ENCODE results near the gene FJX1. TPM values are rescaled to one million over a fixed set of nuclear protein-coding genes. Genes with fewer than 3 reads are reported as not detected.

The FJX1 gene
- total RNA-seq, 1 experiment from 2014 or later, result 13.7 TPM

DNA sequence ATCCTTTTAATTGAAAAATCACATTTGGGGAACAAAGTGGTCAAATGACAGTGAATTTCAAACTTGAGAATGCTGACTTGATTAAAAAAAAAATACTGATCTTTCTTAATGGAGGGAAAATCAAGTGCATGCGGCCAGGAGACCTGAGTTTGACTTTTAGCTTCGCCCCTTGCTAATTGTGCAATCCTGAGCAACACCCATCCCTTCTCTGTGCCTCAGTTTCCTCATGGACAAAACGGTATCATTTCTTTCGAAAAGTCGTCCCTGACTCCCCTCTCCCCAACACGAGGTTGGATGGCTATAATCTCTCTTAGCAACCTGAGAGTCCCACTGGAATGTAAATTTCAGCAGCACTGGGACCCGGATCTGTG, 959 bp upstream of the FJX1 start:
- ChIA-PET RAD21 (ENCODE audit: low non-redundant PET in 1 of 2, low total read pairs in 2 of 2, uncharacterized antibody in 2 of 2, unreplicated experiment in 2 of 2) (no interaction called here), POLR2A (interaction anchor here (1.0 kb wide), 1 partner anchor 205 kb away, joined by 3 read pairs; no protein-coding TSS in a partner anchor), CTCF (interaction anchor here (0.7 to 3.3 kb wide), 3 partner anchors 205 to 642 kb away, joined by 3 to 22 read pairs (median 5); no protein-coding TSS in a partner anchor)
- Histone ChIP-seq H3K36me3 (ENCODE audit: control insufficient read depth in 1 of 2, insufficient read depth in 2 of 2, low read length in 2 of 2) (no peaks in the 10 kb centered on the region), H3K27me3 (ENCODE audit: insufficient read depth, low read length) (0 out of 2 replicates have a peak, but pooled peaks cover 4% of the 10 kb centered on the region), H2AFZ (ENCODE audit: low read depth, low read length, poor library complexity, severe bottlenecking) (no peak overlapping the region), H3K9me2 (ENCODE audit: insufficient read depth) (no peaks in the 10 kb centered on the region), H3K9me3 (ENCODE audit: control insufficient read depth in 1 of 2, insufficient read depth in 1 of 2, low read depth in 1 of 2, low read length in 2 of 2) (no peaks in the 10 kb centered on the region), H3K27ac (ENCODE audit: low read depth, low read length) (no peak overlapping the region), H3K4me2 (ENCODE audit: low read length) (peak overlapping the region; percentile 88), H4K20me1 (ENCODE audit: insufficient read depth) (no peaks in the 10 kb centered on the region), H3K79me2 (ENCODE audit: insufficient read depth, low read length) (peaks cover 10% of the 10 kb centered on the region; the same call in 1 of the 2 replicates), H3K9ac (ENCODE audit: low read length) (no peak overlapping the region), H3K4me3 (replicated peaks in 1 of 2; ENCODE audit: low read depth in 1 of 2, low read length in 2 of 2) (peak overlapping the region in 1 of 2 experiments; percentile 60; a peak in 1 of 4 replicates), H3K4me1 (ENCODE audit: control insufficient read depth in 1 of 2, insufficient read depth in 2 of 2, low read length in 2 of 2) (peaks cover 11 to 56% of the 10 kb centered on the region in 2 experiments; a peak in 3 of 4 replicates)
- TF ChIP-seq, protein P1, sequence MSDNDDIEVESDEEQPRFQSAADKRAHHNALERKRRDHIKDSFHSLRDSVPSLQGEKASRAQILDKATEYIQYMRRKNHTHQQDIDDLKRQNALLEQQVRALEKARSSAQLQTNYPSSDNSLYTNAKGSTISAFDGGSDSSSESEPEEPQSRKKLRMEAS (IDR thresholded peaks at IDR 0.05), result no peak
- TF ChIP-seq, protein P2, sequence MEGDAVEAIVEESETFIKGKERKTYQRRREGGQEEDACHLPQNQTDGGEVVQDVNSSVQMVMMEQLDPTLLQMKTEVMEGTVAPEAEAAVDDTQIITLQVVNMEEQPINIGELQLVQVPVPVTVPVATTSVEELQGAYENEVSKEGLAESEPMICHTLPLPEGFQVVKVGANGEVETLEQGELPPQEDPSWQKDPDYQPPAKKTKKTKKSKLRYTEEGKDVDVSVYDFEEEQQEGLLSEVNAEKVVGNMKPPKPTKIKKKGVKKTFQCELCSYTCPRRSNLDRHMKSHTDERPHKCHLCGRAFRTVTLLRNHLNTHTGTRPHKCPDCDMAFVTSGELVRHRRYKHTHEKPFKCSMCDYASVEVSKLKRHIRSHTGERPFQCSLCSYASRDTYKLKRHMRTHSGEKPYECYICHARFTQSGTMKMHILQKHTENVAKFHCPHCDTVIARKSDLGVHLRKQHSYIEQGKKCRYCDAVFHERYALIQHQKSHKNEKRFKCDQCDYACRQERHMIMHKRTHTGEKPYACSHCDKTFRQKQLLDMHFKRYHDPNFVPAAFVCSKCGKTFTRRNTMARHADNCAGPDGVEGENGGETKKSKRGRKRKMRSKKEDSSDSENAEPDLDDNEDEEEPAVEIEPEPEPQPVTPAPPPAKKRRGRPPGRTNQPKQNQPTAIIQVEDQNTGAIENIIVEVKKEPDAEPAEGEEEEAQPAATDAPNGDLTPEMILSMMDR (IDR thresholded peaks at IDR 0.05 in 2 of 3, conservative IDR thresholded peaks at IDR 0.05 in 1 of 3; ENCODE audit: borderline replicate concordance in 1 of 3, insufficient read depth in 1 of 3, low read depth in 2 of 3, low read length in 2 of 3), result no peak
- TF ChIP-seq YY1 (IDR thresholded peaks at IDR 0.05; ENCODE audit: extremely low read depth, insufficient replicate concordance, low read depth, low read length) (no peak), CEBPB (IDR thresholded peaks at IDR 0.05; ENCODE audit: low read depth) (no peak), EZH2 (IDR thresholded peaks at IDR 0.05) (no peak), FOSL1 (IDR thresholded peaks at IDR 0.05; ENCODE audit: low read depth) (no peak), POLR2AphosphoS5 (IDR thresholded peaks at IDR 0.05; ENCODE audit: low read depth, low read length) (no peak), CBX3 (IDR thresholded peaks at IDR 0.05; ENCODE audit: low read depth) (no peak), JUND (IDR thresholded peaks at IDR 0.05) (no peak), EZH2phosphoT487 (IDR thresholded peaks at IDR 0.05; ENCODE audit: borderline replicate concordance) (no peak), RAD21 (IDR thresholded peaks at IDR 0.05; ENCODE audit: low read depth) (no peak), SP1 (IDR thresholded peaks at IDR 0.05; ENCODE audit: low read depth) (no peak), SRF (IDR thresholded peaks at IDR 0.05; ENCODE audit: low read depth) (no peak), SIN3A (IDR thresholded peaks at IDR 0.05; ENCODE audit: low read depth) (no peak), TCF7L2 (IDR thresholded peaks at IDR 0.05; ENCODE audit: borderline replicate concordance, extremely low read depth, insufficient read depth, insufficient read length) (no peak), ZFX (IDR thresholded peaks at IDR 0.05) (no peak), ZNF274 (IDR thresholded peaks at IDR 0.05; ENCODE audit: low read depth, low read length) (no peak)
- no peak for DNase-seq (ENCODE audit: low read depth, low spot score)
- intact Hi-C loops (cut with micrococcal nuclease), result loop anchor here (2.0 to 10.0 kb wide), 5 partner anchors 130 to 868 kb away; partner anchors contain the start of gene LDLRAD3
- BruUV-seq (replicated peaks), result TSS peak; percentile 62
- no peak for ATAC-seq
